Uterus (tissue), 2 donors: ENCODE data around the gene OGG1.

Experiments used
- POLR2A ChIP-seq, 2 donors: fragments of 450-650 bp; IDR thresholded peaks; one replicate each; pipeline ENCODE4 v1.6.1; 2016; ENCODE audit warnings: antibody characterized with exemption in 2 of 2, mild to moderate bottlenecking in 1 of 2, moderate library complexity in 1 of 2
- TF ChIP-seq, protein P1 (sequence below), 4 experiments: fragments of 200-600 bp in 2 of 4; fragments of 450-650 bp in 2 of 4; sonication (generic) in 2 of 4; IDR thresholded peaks; one replicate each; pipeline ENCODE4 v1.5.1; 2016 to 2019; ENCODE audit warnings: antibody characterized with exemption in 4 of 4, mild to moderate bottlenecking in 2 of 4, moderate library complexity in 1 of 4

DNA sequence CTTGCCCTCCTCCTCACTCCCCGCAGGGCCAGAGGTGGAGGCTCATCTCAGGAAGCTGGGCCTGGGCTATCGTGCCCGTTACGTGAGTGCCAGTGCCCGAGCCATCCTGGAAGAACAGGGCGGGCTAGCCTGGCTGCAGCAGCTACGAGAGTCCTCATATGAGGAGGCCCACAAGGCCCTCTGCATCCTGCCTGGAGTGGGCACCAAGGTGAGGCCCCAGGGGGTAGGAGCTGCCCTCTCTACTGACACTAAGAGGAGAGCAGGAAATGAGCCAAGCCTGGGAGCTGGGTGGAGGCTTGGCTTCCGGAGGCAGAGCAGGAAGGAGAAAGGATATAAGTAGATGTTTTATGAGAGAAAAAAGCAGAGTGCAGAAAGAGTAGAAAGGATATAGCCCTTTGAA, 4.9 kb downstream of the OGG1 start:
- TF ChIP-seq, protein P1, sequence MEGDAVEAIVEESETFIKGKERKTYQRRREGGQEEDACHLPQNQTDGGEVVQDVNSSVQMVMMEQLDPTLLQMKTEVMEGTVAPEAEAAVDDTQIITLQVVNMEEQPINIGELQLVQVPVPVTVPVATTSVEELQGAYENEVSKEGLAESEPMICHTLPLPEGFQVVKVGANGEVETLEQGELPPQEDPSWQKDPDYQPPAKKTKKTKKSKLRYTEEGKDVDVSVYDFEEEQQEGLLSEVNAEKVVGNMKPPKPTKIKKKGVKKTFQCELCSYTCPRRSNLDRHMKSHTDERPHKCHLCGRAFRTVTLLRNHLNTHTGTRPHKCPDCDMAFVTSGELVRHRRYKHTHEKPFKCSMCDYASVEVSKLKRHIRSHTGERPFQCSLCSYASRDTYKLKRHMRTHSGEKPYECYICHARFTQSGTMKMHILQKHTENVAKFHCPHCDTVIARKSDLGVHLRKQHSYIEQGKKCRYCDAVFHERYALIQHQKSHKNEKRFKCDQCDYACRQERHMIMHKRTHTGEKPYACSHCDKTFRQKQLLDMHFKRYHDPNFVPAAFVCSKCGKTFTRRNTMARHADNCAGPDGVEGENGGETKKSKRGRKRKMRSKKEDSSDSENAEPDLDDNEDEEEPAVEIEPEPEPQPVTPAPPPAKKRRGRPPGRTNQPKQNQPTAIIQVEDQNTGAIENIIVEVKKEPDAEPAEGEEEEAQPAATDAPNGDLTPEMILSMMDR (IDR thresholded peaks at IDR 0.05): no peak
- no peak for TF ChIP-seq POLR2A (IDR thresholded peaks at IDR 0.05)
